K562 (cell line): ENCODE results near the gene DHRS11. TPM values are rescaled to one million over a fixed set of nuclear protein-coding genes. Genes with fewer than 3 reads are reported as not detected.

ENCODE experiments used
- HDAC3 ChIP-seq: fragments of 450-650 bp; IDR thresholded peaks from 2 replicates; pipeline ENCODE4 v1.6.1; 2018; ENCODE audit warnings: borderline replicate concordance, mild to moderate bottlenecking, moderate library complexity; ENCODE audit not compliant: partially characterized antibody
- ILK ChIP-seq: fragments of 450-650 bp; IDR thresholded peaks from 2 replicates; pipeline ENCODE4 v1.6.1; 2016; ENCODE audit warnings: missing genetic modification characterization, low read depth, mild to moderate bottlenecking, missing compliant biosample characterization, moderate library complexity, borderline replicate concordance
- KLF10 ChIP-seq: fragments of 250-450 bp; sonication (Bioruptor Pico); IDR thresholded peaks from 2 replicates; pipeline ENCODE4 v1.6.1; 2021; ENCODE audit warnings: matching md5 sums
- MEF2A ChIP-seq: IDR thresholded peaks from 2 replicates; pipeline ENCODE4 v1.6.1; 2011; ENCODE audit warnings: low read depth, mild to moderate bottlenecking, low read length, moderate library complexity; ENCODE audit not compliant: control insufficient read depth
- NFXL1 ChIP-seq: fragments of 450-650 bp; formaldehyde crosslinking; IDR thresholded peaks from 2 replicates; pipeline ENCODE4 v1.4.0; 2021; ENCODE audit warnings: mild to moderate bottlenecking
- NR2C2 ChIP-seq, 2 experiments: fragments of 200-800 bp in 1 of 2; sonication (Bioruptor generic) in 1 of 2; sonication (generic) in 1 of 2; formaldehyde crosslinking in 1 of 2; IDR thresholded peaks; 2 replicates each; pipeline versions ENCODE4 v1.6.1 to v1.8.0; 2016 to 2022; ENCODE audit warnings: mild to moderate bottlenecking in 1 of 2, missing compliant biosample characterization in 1 of 2, missing genetic modification characterization in 1 of 2, missing genetic modification reagents in 1 of 2
- PCBP1 ChIP-seq: fragments of 200-400 bp; formaldehyde crosslinking; IDR thresholded peaks from 2 replicates; pipeline ENCODE4 v1.6.1; 2018; ENCODE audit warnings: mild to moderate bottlenecking, low read depth, low read length; ENCODE audit not compliant: poor library complexity, severe bottlenecking
- PRPF4 ChIP-seq: fragments of 200-400 bp; formaldehyde crosslinking; IDR thresholded peaks from one replicate; pipeline ENCODE4 v1.6.1; 2017; ENCODE audit warnings: low read length, low read depth, mild to moderate bottlenecking; ENCODE audit not compliant: insufficient read depth, poor library complexity, severe bottlenecking
- RB1 ChIP-seq: fragments of 450-650 bp; IDR thresholded peaks from 2 replicates; pipeline ENCODE4 v1.6.1; 2017; ENCODE audit warnings: low read depth, mild to moderate bottlenecking
- SRF ChIP-seq, 2 experiments: fragments of 250-450, 450-650 bp in 1 of 2; sonication (Bioruptor Pico) in 1 of 2; sonication (generic) in 1 of 2; formaldehyde crosslinking; IDR thresholded peaks; 2 replicates each; pipeline versions ENCODE4 v1.5.0 to v1.5.1; 2020 to 2022; ENCODE audit warnings: mild to moderate bottlenecking in 1 of 2, missing genetic modification reagents in 1 of 2
- YY1 ChIP-seq, 3 experiments: IDR thresholded peaks; 2 replicates each; pipeline ENCODE4 v1.6.1; 2011; ENCODE audit warnings: low read length in 2 of 3, mild to moderate bottlenecking in 2 of 3, moderate library complexity in 2 of 3, borderline replicate concordance in 1 of 3, control low read depth in 1 of 3, low read depth in 1 of 3; ENCODE audit not compliant: insufficient read depth in 3 of 3, insufficient replicate concordance in 2 of 3, control insufficient read depth in 1 of 3, insufficient read length in 1 of 3; ENCODE audit errors: extremely low read depth in 1 of 3
- ZBTB8A ChIP-seq: fragments of 450-650 bp; IDR thresholded peaks from 2 replicates; pipeline ENCODE4 v1.6.1; 2018; ENCODE audit warnings: mild to moderate bottlenecking, moderate library complexity; ENCODE audit not compliant: partially characterized antibody
- ZFP36 ChIP-seq: fragments of 150-350 bp; IDR thresholded peaks from 2 replicates; pipeline ENCODE4 v1.6.1; 2018; ENCODE audit warnings: low read length, low read depth; ENCODE audit not compliant: partially characterized antibody
- ZNF124 ChIP-seq: sonication (generic); formaldehyde crosslinking; IDR thresholded peaks from 2 replicates; pipeline ENCODE4 v1.8.1; 2022; ENCODE audit warnings: missing genetic modification reagents
- ZNF217 ChIP-seq: sonication (generic); formaldehyde crosslinking; IDR thresholded peaks from 2 replicates; pipeline ENCODE4 v1.8.0; 2022; ENCODE audit warnings: mild to moderate bottlenecking, missing genetic modification reagents
- ZNF274 ChIP-seq: IDR thresholded peaks from 2 replicates; pipeline ENCODE4 v1.6.1; 2011; ENCODE audit warnings: low read depth, mild to moderate bottlenecking, low read length, moderate library complexity, borderline replicate concordance
- ZNF699 ChIP-seq: fragments of 250-450 bp; sonication (Bioruptor Pico); IDR thresholded peaks from 2 replicates; pipeline ENCODE4 v1.8.0; 2021; ENCODE audit warnings: mild to moderate bottlenecking, moderate library complexity; ENCODE audit not compliant: insufficient replicate concordance
- polyA plus RNA-seq, 8 experiments: library from polyadenylated mRNA; depleted of rRNA in 4 of 8; stranded (reverse) in 5 of 8; unstranded in 3 of 8; fragments of >200 nt; fragmentation: Nextera tagmentation in 2 of 8; fragmentation: Illumina TruSeq in 1 of 8; extraction: Ambion mirVana in 2 of 8; extraction: Trizol in 1 of 8; gene quantifications; 2 replicates each; pipeline versions ENCODE4 v1.2.1 to v1.2.3, GENCODE V29; 2011 to 2014; ENCODE audit warnings: inconsistent platforms in 1 of 8, missing spikeins in 1 of 8
- total RNA-seq, 7 experiments: library from RNA; depleted of rRNA in 6 of 7; stranded (reverse); fragments of >200 nt in 6 of 7; fragmentation: Illumina TruSeq in 2 of 7; extraction: Trizol in 2 of 7; gene quantifications; 2 replicates each; pipeline versions ENCODE4 v1.2.1 to v1.2.3, GENCODE V29; 2011 to 2021; ENCODE audit warnings: low replicate concordance in 1 of 7
- TF ChIP-seq, protein P1 (sequence below): sonication (generic); formaldehyde crosslinking; IDR thresholded peaks from 2 replicates; pipeline ENCODE4 v1.8.1; 2022; ENCODE audit warnings: missing genetic modification reagents
- TF ChIP-seq, protein P2 (sequence below): fragments of 250-450 bp; sonication (Bioruptor Pico); IDR thresholded peaks from 2 replicates; pipeline ENCODE4 v1.5.0; 2021; ENCODE audit warnings: mild to moderate bottlenecking, borderline replicate concordance
- TF ChIP-seq, protein P3 (sequence below): fragments of 450-650 bp; formaldehyde crosslinking; IDR thresholded peaks from 2 replicates; pipeline ENCODE4 v1.4.0; 2022; ENCODE audit warnings: mild to moderate bottlenecking, moderate library complexity

The DHRS11 gene
- total and polyA plus RNA-seq, 9 of the 15 experiments (the other 6 are each of a cell fraction or from before 2014, with no cell fraction given), result 15.2 to 123 (median 59.8) TPM

- no peak for TF ChIP-seq ZNF699
- TF ChIP-seq, protein P1, sequence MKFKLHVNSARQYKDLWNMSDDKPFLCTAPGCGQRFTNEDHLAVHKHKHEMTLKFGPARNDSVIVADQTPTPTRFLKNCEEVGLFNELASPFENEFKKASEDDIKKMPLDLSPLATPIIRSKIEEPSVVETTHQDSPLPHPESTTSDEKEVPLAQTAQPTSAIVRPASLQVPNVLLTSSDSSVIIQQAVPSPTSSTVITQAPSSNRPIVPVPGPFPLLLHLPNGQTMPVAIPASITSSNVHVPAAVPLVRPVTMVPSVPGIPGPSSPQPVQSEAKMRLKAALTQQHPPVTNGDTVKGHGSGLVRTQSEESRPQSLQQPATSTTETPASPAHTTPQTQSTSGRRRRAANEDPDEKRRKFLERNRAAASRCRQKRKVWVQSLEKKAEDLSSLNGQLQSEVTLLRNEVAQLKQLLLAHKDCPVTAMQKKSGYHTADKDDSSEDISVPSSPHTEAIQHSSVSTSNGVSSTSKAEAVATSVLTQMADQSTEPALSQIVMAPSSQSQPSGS (CRISPR knock-in tag), result no peak
- TF ChIP-seq ZNF274, result no peak
- TF ChIP-seq PCBP1, result peak; percentile 26
- TF ChIP-seq HDAC3, result no peak
- TF ChIP-seq, protein P2, sequence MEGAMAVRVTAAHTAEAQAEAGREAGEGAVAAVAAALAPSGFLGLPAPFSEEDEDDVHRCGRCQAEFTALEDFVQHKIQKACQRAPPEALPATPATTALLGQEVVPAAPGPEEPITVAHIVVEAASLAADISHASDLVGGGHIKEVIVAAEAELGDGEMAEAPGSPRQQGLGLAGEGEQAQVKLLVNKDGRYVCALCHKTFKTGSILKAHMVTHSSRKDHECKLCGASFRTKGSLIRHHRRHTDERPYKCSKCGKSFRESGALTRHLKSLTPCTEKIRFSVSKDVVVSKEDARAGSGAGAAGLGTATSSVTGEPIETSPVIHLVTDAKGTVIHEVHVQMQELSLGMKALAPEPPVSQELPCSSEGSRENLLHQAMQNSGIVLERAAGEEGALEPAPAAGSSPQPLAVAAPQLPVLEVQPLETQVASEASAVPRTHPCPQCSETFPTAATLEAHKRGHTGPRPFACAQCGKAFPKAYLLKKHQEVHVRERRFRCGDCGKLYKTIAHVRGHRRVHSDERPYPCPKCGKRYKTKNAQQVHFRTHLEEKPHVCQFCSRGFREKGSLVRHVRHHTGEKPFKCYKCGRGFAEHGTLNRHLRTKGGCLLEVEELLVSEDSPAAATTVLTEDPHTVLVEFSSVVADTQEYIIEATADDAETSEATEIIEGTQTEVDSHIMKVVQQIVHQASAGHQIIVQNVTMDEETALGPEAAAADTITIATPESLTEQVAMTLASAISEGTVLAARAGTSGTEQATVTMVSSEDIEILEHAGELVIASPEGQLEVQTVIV, result no peak
- 0 out of 4 replicates have a peak, but pooled peaks of 1 of the 2 experiments have one; percentile 24 for TF ChIP-seq SRF (CRISPR knock-in tag; IDR thresholded peaks at IDR 0.05)
- no peak for TF ChIP-seq ZFP36
- TF ChIP-seq ZBTB8A, result no peak
- TF ChIP-seq NR2C2 (CRISPR knock-in tag; IDR thresholded peaks at IDR 0.05), result 0 out of 2 replicates have a peak, but pooled peaks have one; percentile 32
- peak; percentile 86 for TF ChIP-seq NR2C2 (tag; IDR thresholded peaks at IDR 0.05)
- no peak for TF ChIP-seq KLF10 (CRISPR knock-in tag)
- TF ChIP-seq ILK (tag), result no peak
- TF ChIP-seq, protein P3, sequence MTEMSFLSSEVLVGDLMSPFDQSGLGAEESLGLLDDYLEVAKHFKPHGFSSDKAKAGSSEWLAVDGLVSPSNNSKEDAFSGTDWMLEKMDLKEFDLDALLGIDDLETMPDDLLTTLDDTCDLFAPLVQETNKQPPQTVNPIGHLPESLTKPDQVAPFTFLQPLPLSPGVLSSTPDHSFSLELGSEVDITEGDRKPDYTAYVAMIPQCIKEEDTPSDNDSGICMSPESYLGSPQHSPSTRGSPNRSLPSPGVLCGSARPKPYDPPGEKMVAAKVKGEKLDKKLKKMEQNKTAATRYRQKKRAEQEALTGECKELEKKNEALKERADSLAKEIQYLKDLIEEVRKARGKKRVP (CRISPR knock-in tag), result no peak
- peak; percentile 27; the same call in 1 of the 2 replicates for TF ChIP-seq RB1
- TF ChIP-seq ZNF217 (CRISPR knock-in tag), result no peak
- TF ChIP-seq ZNF124 (CRISPR knock-in tag), result no peak
- no peak for TF ChIP-seq NFXL1 (CRISPR knock-in tag)
- peak in 1 of 3 experiments; percentile 64 for TF ChIP-seq YY1 (IDR thresholded peaks at IDR 0.05; ENCODE audit: borderline replicate concordance in 1 of 3, control insufficient read depth in 1 of 3, extremely low read depth in 1 of 3, insufficient read depth in 3 of 3, insufficient read length in 1 of 3, insufficient replicate concordance in 2 of 3, low read depth in 1 of 3, low read length in 2 of 3)
- no peak for TF ChIP-seq PRPF4
- TF ChIP-seq MEF2A, result no peak
These were observed 9.8 kb downstream of the DHRS11 start, which contains the start of gene MRM1 (continued) for GRCh38 chr17:36601303-36602029.
